Adrenal gland (tissue), 5 donors: ENCODE data around the gene RAB34.

ENCODE experiments used
- CTCF ChIP-seq, 6 experiments: fragments of 450-650 bp in 4 of 6; fragments of 200-600 bp in 2 of 6; sonication (generic) in 1 of 6; IDR thresholded peaks; 1 replicate in 5 of 6; 2 replicates in 1 of 6; pipeline versions ENCODE4 v1.5.1 to v1.8.0; 2016 to 2021; ENCODE audit warnings: antibody characterized with exemption in 6 of 6, mild to moderate bottlenecking in 2 of 6, moderate library complexity in 1 of 6
- POLR2A ChIP-seq, 2 donors: fragments of 450-650 bp; IDR thresholded peaks; one replicate each; pipeline ENCODE4 v1.6.1; 2017; ENCODE audit warnings: antibody characterized with exemption in 2 of 2, mild to moderate bottlenecking in 2 of 2, moderate library complexity in 1 of 2
- donor health status: DM: no; HTN: no; CAD: no.

GRCh38 chr17:28763137-28763799, 45.6 kb upstream of the RAB34 start:
- TF ChIP-seq POLR2A (IDR thresholded peaks at IDR 0.05) (no peak), CTCF (IDR thresholded peaks at IDR 0.05) (no peak)
